NOMO-1 (cell line): ENCODE results near the gene SPINT3.

Source experiments
- DNase-seq, 2 experiments: peaks; one replicate each; lab custom pipeline; 2025; ENCODE audit not compliant: unreplicated experiment in 2 of 2; lab: John Stamatoyannopoulos, UW

Gene SPINT3

GRCh38 chr20:45515147-45515913 lies at the start of gene SPINT3:
Gene SPINT3 (minus strand): TSS chr20:45515622. CDS start chr20:45515608, 14 bp downstream.
- no peak for DNase-seq

- DNase-seq = no peak
These were observed 49.4 kb upstream of the SPINT3 start for GRCh38 chr20:45564760-45565276.

GRCh38 chr20:45555198-45555597 lies 39.8 kb upstream of the SPINT3 start:
- DNase-seq = no peak

GRCh38 chr20:45552456-45552855 lies 37.0 kb upstream of the SPINT3 start:
- no peak for DNase-seq

GRCh38 chr20:45550765-45551164 lies 35.3 kb upstream of the SPINT3 start:
- DNase-seq = no peak

GRCh38 chr20:45548410-45548809 lies 33.0 kb upstream of the SPINT3 start:
- no peak for DNase-seq

- DNase-seq = no peak
These were observed 31.9 kb upstream of the SPINT3 start, which contains the start of gene EPPIN for GRCh38 chr20:45547206-45547770. Gene EPPIN (minus strand): TSS chr20:45547401. CDS start chr20:45547357, 44 bp downstream.

- peak in 1 of 2 experiments; percentile 50 for DNase-seq
These were observed 30.5 kb upstream of the SPINT3 start for GRCh38 chr20:45545754-45546453.

- no peak for DNase-seq
These were observed 29.9 kb upstream of the SPINT3 start for GRCh38 chr20:45545351-45545750.

- no peak for DNase-seq
These were observed 24.0 kb upstream of the SPINT3 start, which contains the start of gene WFDC6 for GRCh38 chr20:45539382-45539781. Gene WFDC6 (minus strand): TSS chr20:45539482. CDS start chr20:45539407, 75 bp downstream.

- DNase-seq = no peak
These were observed 22.9 kb upstream of the SPINT3 start for GRCh38 chr20:45538209-45538799.

- DNase-seq = no peak
These were observed 11.9 kb upstream of the SPINT3 start for GRCh38 chr20:45527294-45527693.

GRCh38 chr20:45523821-45524220 lies 8.4 kb upstream of the SPINT3 start:
- peak in 1 of 2 experiments; percentile 66 for DNase-seq

GRCh38 chr20:45518282-45518681 lies 2.9 kb upstream of the SPINT3 start:
- no peak for DNase-seq

GRCh38 chr20:45510242-45510862 lies 5.1 kb downstream of the SPINT3 start:
- no peak for DNase-seq

GRCh38 chr20:45509091-45509490 lies 6.3 kb downstream of the SPINT3 start:
- no peak for DNase-seq

- no peak for DNase-seq
These were observed 7.1 kb downstream of the SPINT3 start for GRCh38 chr20:45508068-45508886.

- no peak for DNase-seq
These were observed 8.2 kb downstream of the SPINT3 start for GRCh38 chr20:45507011-45507820.

GRCh38 chr20:45506398-45506797 lies 9.0 kb downstream of the SPINT3 start:
- DNase-seq = no peak
